Hepatocyte (in vitro differentiated cells): Measurements from ENCODE around the gene ACSM3.
A peak's percentile ranks its signal among the peaks of the same experiment; 100 is the strongest.

Experiments used
- EZH2 ChIP-seq: fragments of 200-600 bp; sonication (generic); IDR thresholded peaks from 2 replicates; pipeline ENCODE4 v1.6.1; 2016; ENCODE audit warnings: antibody characterized with exemption, mild to moderate bottlenecking, borderline replicate concordance
- EZH2phosphoT487 ChIP-seq: fragments of 200-600 bp; sonication (generic); IDR thresholded peaks from one replicate; pipeline ENCODE4 v1.6.1; 2018; ENCODE audit warnings: antibody characterized with exemption, mild to moderate bottlenecking, low read depth, moderate library complexity; ENCODE audit not compliant: unreplicated experiment, severe bottlenecking
- TF ChIP-seq, protein P1 (sequence below): fragments of 200-600 bp; sonication (generic); IDR thresholded peaks from 2 replicates; pipeline ENCODE4 v1.5.1; 2016; ENCODE audit warnings: antibody characterized with exemption, mild to moderate bottlenecking; ENCODE audit not compliant: poor library complexity

GRCh38 chr16:20741554-20742285, 22.1 kb upstream of the ACSM3 start, which contains the start of gene THUMPD1:
- TF ChIP-seq, protein P1, sequence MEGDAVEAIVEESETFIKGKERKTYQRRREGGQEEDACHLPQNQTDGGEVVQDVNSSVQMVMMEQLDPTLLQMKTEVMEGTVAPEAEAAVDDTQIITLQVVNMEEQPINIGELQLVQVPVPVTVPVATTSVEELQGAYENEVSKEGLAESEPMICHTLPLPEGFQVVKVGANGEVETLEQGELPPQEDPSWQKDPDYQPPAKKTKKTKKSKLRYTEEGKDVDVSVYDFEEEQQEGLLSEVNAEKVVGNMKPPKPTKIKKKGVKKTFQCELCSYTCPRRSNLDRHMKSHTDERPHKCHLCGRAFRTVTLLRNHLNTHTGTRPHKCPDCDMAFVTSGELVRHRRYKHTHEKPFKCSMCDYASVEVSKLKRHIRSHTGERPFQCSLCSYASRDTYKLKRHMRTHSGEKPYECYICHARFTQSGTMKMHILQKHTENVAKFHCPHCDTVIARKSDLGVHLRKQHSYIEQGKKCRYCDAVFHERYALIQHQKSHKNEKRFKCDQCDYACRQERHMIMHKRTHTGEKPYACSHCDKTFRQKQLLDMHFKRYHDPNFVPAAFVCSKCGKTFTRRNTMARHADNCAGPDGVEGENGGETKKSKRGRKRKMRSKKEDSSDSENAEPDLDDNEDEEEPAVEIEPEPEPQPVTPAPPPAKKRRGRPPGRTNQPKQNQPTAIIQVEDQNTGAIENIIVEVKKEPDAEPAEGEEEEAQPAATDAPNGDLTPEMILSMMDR: peak; percentile 6
- TF ChIP-seq EZH2 (no peak), EZH2phosphoT487 (no peak)
